HG03460 (cell line): Measurements from ENCODE around the gene SRPRB.

Source experiments
- ATAC-seq: cut with Tn5 transposase; IDR thresholded peaks from one replicate; pipeline ENCODE4 v1.9.1; 2021; ENCODE audit not compliant: unreplicated experiment

Gene SRPRB

DNA sequence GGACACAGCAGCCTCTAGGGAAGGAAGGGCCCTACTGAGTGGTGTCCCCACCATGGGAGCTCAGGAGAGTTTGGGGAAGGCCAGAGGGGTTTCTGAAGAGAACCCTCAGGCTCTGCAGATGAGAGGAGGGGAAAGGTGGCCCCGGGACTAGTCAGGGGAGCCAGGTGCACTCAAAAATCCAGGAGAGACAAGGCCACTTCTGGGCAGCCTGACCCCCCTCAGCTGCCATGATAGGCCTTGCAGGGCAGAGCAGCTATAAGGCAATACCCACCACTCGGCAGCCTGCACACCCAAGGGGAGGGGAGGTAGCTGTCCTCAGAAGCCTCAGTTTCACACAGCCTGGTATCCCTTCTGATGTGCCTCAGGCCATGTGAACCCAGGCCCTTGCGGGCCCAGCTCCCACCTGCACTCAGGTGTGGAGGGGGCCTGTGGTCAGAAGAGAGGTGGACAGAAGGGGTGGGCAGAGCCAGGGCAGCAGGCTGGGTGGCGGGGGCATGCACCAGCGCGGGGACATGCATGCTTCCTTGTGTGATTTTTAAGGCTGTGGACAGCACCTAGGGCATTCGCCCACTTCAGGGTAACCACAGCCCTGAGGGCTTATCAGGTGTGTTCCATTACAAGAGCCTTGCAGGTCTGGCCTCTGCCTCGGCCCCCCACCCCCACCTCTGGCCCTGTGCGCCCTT is 34.6 kb downstream of the SRPRB start:
- no peak for ATAC-seq

DNA sequence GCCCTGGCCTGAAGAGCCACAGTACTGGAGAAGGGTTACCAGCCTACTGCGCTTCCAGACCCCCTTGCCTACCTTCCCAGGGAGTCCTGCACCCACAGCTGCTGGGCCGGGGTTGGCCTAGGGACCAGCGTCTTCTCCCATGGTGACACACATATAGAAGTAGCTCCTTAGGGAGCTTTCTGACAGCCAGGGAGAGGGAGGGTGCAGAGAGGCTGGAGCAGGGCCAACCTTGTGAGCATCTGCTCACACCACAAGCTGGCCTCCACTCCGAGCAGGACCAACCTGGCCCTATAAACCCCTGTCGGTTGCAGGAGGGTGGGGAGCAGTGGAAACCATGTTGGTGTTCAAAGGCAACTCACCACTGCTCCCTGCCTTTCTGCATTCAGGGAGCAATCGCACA is 35.2 kb downstream of the SRPRB start:
- ATAC-seq = no peak

DNA sequence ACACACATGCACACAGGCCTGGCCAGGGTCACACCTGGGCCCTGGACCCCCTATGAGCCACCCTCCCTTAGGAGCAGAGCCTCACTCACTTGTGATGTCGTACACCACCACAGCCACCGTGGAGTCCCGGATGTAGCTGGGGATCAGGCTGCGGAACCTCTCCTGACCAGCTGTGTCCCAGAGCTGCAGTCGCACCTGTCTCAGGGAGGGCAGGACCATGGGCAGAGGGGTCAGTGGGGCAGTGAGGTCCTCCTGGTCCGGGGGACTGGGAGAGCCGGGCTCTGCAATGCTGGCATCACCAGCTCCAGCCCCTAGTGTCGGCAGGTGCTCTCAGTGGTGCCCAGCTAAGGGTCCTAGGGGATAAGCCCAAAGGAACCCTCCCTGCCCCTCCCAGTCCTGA is 35.6 kb downstream of the SRPRB start:
- ATAC-seq = no peak

DNA sequence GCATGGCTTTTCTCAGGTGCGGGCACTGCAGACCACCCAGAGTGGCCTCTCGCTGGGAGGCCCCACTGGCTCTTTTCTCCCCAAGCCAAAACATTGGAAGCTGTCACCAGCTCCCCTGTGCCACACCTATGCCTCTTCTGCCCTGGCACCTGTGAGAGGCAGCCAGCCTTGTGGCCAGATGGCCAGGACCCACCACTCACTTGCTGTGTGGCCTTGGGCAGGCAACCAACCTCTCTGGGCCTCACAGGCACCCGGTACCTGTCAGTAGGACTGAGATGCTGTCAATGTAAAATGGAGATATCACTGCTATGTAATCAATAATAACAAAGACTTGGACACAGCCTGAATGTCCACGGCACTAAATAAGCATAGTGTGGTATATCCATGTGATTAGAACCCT is 36.5 kb downstream of the SRPRB start:
- ATAC-seq = no peak

DNA sequence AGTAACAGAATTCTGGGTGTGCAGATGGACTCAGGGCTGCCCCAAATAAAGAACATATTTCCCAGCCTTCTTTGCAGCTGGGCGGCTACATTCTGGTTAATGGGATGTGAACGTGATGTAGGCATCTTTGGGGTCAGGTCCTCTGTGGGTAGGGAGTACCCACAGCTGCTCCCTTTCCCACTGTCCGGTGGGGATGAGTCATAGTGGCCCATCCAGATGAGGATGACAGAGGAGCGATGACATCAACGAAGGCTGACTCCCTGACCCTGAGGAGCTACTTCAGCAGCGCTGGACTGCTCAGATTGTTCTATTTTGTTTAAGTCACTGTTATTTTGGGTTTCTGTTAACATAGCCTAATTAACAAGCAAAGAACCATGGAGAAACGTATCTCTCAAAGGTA is 38.0 kb downstream of the SRPRB start:
- no peak for ATAC-seq

DNA sequence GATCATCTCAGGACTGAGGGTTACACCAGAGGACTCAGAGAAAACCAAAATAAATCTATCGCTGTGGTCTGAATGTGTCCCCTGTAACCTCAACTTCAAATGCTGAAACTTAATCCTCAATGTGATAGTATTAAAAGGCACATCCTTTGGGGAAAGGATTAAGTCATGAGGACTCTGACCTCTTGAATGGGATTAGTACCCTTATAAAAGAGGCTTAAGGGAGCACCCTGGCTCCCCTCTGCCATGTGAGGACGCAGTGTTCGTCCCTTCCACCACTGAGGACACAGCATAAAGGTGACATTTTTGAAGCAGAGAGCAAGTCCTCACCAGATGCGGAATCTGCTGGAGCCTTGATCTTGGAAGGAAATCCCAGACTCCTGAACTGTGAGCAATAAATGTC is 39.5 kb downstream of the SRPRB start:
- ATAC-seq = no peak

DNA sequence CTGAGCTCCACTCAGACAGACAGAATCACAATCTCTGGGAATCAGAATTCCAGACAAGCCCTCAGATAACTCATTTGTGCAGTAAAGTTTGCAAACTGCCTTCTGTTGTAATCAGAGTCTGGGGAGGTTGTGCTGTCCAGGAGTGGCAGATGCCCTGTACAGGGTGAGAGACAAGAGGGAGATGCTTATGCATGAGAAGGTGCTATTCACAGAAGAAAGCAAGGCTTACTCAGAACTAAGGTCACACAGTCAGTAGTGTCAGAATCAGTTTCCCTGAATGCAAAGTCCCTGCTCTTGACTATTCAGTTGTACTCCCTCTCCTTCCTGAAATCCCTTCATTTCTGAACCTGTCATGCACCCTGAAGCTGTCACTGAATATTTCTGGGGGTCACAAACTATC is 43.7 kb downstream of the SRPRB start:
- ATAC-seq = no peak

DNA sequence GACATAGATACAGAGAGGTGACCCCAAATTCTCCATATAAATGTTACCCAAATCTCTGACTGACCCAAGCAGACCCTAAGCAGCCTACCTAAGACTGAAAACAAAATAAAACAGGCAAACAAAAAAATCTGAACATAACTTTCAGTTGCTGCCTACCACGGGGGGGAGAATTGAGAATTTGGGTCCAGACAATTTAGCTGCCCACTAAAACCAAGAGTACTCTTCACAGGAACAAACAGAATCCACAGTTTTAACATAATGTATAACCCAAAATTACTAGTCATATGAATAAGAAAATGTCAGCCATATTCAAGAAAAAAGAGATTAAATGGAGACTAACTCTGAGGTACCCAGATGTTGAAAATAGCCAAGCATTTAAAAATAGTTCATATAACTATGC is 44.4 kb downstream of the SRPRB start:
- ATAC-seq = no peak

DNA sequence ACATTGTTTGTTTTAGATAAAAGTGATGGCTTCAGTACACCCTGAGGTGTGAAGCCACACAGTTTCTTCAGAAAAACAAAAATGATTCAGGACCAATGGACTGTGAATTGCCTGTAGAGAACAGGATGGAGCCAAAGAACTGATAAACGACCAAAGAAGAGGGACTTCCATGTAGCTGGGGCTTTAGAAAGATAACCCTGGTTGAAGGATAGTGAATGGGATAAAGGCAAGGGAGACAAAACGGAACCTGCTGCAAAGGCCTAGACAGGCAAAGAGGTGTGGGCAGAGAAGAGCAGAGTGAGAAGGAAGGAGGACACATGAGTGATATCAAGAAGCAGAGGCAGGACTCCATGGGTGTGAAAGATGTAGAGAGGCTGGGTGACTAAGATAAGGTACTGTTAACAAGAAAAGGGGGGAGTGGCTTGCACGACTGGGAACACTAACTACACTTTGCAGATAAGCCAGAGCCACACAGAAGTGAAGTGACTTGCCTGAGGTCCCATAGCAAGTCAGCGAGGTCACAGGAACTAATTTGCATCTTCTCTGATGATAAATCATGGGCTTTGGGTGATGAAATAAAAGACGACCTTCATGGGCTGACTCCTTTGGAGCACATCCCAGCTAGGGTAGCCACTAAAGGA is 45.8 kb downstream of the SRPRB start:
- no peak for ATAC-seq

DNA sequence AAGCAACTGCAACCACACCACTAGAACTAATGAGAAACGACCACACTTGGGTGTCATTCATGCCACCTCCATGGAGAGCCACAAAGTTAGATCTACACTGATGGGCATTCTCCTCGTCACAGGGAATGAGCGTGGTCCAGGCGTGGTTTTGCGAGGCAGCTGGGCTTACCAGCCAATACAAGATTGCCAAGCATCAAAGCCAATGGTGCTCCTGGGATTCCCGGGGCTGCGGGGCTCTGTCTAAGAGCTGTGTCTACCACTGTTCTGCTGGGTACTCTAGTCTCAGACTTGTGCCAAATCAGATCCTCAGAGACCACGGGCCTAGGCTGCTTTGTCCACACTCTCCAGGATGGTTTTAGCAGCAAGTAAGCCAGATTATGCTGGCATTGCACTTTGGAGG is 46.3 kb downstream of the SRPRB start:
- ATAC-seq = no peak

DNA sequence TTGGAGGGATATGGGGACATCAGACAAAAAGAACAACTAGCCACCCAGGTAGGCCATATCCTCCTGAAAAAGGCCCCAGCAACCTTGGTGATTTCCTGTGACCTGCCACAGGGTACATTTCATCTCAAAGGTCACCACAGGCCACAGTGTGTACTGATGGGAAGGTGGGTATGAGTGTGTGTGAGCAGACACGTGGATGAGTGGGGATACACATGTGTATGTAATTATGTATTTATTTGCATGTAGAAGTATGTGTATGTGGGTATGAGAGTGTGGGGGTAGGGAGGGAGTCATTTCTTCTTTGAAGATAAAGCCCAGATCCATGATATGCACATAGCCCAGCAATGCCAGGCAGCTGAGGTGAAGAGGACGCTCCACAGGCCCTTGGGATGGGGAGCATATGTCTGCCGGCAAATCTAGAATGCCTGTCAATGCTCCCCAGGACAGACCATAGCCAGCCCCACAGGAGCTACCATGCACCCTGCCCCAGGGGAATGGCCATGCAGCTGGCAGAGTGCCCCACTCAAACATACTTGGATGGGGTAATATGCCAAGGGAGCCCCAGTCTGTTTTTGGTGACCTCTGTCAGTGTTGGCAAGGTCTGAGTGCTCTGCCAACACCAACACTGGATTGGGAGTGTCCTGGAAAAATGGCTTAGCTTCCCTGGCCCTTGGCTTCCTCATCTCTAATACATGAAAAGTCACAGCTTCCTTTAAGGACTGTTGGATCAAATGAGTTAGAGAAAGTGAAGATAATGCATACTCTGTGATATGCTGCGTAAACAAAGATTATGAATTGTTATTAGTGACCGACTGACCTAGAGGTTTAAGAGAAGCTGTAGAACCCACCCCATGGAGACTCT is 47.7 kb downstream of the SRPRB start:
- no peak for ATAC-seq

DNA sequence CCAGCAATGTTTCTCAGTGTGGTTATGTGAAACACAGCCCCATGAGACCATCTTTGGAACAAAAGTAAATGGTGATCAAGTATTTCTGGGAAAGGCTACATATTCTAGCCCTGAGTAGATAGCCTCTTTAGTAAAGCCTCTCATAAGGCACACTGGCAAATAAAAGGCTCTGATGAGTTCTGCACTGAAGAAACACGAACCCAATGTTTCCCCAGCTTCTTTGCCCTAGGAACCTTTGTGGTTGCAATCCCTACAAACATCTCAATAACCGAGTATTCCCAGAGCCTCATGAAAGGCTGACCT is 48.3 kb downstream of the SRPRB start:
- no peak for ATAC-seq

DNA sequence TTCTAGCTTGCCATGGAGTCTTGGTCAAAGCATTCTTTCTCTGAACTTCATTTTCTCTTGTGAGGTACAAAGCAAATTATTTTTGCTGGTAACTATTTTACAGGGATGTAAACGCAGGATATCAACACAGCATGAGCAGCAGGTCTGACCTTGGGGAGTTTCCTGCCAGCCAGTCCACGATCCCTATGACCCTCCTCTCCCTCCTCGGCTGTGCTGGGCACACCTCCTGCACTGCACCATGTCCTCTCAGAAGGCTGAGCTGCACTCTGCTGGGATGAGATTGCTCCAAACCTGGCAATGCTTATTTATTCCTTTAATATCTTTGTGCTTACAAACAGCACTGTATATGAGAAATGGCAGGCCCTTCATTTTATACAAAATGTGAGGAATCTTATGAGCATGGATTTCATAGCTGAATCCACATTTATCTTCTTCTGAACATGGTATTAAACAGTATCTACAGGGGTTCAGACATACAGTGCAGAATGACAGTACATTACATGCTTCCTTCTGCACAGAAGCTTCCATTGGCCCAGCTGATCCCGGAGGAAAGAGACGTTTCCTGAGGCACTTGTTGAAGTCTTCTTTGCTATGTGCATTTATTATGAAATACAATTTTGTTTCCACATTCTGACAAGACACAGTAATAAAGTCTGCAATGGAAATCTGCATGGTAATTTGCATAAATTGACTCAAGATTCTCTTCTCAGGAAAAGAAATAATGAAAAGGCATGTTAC is 48.8 kb downstream of the SRPRB start:
- ATAC-seq = no peak

DNA sequence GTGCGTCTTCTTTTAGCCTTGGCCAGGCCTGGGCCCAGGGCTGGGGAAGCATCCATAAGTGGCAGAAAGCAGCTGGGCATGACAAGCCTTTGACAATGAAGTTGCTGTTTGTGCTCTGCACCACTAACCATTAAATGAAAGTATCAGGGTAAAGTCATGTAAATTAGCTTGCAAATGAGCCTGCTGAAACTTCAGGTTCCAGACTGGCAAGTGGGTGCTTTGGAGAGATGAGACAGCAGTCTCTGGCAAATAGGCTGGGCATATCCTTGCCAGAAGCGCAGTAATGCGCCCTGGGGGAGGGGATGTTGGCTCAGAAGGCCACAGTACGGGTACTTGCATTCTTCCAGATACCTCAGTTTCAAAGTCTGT is 49.4 kb downstream of the SRPRB start:
- no peak for ATAC-seq

DNA sequence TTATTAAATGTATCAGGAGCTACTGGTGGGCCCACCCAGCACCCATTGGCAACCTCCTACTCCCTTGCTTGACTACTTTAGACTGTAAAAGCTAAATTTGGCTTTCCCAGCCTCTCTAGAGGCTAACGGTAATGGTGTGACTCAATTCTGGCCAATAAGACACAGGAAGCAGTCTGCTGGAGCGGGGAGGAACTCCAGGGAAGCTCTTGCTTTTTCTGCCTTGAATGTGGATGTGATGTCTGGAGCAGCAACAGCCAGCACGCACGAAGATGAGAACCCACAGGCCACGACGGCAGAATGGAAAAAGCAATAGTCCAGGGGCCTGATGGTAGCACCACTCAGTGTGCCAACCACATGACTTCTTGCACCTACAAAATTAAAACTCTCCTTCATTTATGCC is 50.2 kb downstream of the SRPRB start:
- no peak for ATAC-seq

DNA sequence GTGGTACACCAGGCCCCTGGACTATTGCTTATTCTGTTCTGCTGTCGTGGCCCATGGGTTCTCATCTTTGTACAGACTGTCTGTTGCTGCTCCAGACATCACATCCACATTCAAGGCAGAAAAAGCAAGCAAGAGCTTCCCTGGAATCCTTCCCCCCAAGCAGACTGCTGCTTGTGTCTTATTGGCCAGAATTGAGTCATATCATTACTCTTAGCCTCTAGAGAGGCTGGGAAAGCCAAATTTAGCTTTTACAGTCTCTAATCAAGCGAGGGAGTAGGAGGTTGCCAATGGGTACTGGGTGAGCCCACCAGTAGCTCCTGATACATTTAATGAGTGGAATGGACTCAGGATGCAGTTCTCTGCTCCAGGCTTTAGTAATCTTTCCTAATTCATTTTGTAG is 50.7 kb downstream of the SRPRB start:
- no peak for ATAC-seq

DNA sequence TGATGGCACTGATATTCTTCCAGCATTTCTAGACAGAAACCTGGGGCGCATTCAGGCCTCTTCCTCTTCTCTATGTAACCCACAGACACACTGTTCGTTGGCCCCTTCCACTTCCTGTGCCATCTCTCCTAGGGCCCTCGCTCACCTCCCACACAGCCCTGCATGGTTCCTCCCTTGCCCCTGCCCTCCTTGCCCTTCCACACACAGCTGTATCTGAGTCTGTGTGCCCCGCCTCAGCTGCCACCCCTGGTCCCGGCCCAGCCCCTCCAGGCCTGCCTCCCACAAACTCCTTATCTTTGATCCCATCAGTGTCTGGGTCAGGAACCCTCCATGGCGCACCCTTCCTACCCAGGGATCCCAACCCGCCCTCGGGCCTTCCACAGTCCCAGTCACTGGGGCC is 52.2 kb downstream of the SRPRB start:
- ATAC-seq = no peak

DNA sequence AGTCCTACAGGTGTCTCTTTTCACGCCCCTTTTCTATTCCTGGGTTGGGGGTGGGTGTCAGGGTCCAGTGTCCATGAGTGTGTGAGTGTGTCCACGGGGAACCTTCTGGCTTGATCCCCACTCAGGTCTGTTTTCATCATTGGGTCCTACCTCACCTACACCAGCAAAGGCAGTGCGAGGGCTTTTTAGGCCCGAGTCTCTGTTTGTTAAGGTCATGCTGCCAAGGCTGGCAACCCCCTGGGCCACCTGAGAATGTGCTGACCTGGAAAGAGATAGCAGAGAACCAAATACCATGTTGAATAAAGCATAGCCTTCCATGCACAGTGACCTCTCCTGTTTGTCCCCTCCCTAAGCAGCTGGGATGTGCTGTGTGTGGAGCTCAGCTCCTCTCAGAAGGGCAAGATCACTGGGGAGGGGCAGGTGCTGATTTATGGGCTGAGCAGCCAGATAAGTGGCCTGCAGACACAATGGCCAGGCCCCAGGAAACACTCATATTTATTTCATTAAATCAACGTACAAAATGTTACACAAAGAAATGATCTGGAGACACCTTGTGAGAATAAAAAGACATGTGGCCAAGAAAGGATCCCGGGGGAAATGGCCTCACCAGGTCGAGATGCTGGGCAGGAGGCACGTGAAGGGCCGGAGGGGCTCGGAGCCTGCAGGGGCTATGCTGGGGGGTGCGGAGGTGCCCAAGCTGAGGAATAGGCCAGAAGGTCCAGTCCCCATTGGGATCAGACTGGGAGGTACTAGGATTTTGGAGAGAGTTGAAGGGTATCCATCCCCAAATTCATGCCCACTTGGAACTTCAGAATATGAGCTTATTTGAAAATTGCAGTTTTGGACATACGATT is 54.0 kb downstream of the SRPRB start:
- no peak for ATAC-seq

DNA sequence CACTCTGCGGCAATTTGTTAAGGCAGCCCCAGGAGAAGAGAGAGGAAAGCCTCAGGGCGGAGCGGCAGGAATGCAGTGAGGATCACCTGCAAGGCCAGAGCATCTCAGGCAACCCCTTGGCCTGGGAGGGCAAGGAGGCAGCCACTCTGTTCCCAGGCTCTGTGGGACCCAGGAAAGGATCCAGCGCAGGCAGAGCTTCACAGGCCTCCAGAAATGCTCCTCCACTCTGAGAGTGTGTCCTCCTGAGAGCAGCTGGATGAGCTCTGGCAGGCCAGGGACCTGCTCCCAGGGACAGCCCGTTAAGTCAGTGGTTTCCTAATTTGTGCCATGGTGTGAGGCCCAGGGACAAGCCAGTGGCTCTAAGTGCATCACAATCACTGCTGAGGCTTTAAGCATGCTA is 54.9 kb downstream of the SRPRB start:
- no peak for ATAC-seq

DNA sequence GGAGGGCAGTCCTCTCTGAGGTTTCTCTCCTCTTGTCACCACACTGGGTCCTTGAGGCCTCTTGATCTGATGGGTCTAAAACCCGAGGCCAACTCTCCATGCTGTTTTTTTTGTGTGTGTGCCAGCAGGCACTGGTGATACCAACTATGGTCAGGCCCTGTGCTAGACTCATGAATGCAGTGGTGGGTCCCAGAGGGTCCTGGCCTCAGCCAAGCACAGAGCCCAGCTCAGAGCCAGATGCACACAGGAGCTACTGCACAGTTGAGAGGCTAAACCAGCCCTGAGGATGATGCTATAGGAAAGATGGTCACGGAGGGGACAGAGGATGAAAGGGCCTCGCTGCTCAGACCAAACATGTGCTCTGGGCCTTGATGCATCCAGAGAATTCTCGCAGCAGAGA is 56.5 kb downstream of the SRPRB start:
- no peak for ATAC-seq

DNA sequence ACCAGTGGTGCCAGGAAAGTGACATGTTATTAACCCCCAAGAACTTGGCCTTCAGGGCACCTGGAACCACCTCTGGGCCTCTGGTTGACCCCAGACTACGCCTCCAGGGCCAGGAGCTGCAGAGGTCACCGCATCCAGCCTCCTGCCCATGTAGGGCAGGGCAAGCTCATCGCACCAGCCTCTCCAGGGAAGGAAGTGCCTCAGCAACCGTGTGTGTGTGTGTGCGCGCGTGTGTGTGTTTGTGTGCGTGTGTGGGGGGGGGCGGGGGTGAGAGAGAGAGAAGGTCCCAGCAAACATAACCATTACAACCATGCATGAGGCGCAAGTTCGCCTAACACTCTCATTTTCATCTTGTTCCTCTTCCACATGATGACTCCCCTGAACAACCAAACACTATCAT is 58.3 kb downstream of the SRPRB start:
- no peak for ATAC-seq
